ENCODE data around the gene PPP1R14B.

The PPP1R14B gene

DNA sequence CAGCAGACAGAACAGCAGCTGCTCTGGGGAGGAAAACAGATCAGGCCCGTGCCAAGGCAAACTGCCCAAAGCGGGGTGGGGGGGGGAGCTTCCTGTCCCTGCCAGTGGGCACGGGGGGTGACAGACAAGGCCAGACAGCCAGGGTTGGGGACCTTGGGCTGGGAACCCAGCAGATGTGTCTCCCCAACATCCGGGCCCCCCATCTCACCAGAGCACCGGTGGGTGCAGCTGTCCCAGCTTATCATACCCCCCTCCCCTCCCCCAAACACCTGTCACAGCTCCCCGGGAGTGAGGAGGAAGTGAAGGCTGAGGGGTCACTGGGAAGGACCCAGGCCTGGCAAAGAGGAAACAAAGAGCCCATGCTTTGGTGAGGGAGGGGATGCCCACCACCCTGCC lies 1.3 kb downstream of the PPP1R14B start:
- FAIRE-seq, result no peak

DNA sequence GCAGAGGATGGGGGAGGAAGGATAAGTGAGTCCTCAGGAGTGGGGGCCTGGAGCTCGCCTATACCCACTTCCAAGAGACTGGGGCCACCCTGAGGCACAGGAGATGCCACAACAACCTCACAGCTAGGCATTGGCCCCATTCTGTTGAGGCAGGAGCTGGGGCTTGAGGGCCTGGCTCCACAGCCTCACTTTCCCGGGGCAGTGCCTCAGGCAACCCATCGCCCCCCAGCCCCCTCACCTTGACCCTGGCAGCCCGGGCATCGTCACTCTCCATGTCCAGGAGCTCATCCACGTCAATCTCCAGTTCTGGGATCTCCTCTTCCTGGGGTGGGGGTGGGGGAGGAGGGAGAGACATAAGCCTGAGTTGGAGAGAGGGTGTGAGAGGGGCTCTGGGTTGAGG lies 1.8 kb downstream of the PPP1R14B start:
- no peak for FAIRE-seq

DNA sequence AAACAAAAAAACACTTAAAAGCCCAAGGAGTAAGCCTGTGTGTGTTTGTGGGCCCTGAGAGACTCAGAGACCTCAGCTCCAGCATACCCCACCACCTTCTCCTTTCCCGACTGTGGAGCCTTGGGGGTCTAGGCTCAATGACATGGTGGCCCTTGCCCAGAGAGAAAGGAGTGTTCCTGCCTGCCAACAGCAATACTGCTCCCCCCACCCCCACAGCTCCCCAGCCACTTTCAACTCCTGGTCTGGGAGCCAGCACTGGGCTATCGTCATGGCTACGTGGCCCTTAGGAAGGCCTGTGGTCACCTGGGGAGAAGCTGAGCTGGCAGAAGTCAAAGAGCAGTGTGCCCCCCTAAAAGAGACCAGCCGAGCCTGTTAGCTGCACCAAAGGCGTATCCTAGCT lies 2.6 kb downstream of the PPP1R14B start:
- no peak for FAIRE-seq

DNA sequence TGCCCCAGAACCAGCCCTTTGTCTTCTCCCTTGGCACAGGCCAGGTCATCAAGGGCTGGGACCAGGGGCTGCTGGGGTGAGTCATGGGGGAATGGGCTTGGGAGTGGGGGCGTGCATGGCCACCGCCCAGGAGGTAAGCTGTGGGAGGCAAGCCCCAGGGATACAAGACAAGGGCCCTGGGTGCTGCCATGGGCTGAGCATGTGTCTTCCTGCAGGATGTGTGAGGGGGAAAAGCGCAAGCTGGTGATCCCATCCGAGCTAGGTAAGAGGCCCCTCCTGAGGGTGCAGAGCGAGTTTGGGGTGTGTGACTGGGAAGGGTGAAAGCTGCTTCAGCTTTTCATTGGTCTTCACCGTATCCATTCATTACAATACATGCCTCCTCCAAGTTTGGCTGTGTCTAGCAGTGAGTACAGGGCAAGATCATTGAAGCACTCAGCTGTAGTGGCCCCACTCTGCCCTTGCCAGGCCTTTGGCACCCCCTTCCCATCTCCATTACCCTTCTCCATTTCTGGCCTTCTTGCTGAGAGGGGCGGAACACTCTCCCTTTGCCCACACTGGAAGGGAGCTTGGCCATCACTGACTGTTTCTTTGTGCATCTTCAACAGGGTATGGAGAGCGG lies 3.4 kb downstream of the PPP1R14B start:
- no peak for FAIRE-seq

DNA sequence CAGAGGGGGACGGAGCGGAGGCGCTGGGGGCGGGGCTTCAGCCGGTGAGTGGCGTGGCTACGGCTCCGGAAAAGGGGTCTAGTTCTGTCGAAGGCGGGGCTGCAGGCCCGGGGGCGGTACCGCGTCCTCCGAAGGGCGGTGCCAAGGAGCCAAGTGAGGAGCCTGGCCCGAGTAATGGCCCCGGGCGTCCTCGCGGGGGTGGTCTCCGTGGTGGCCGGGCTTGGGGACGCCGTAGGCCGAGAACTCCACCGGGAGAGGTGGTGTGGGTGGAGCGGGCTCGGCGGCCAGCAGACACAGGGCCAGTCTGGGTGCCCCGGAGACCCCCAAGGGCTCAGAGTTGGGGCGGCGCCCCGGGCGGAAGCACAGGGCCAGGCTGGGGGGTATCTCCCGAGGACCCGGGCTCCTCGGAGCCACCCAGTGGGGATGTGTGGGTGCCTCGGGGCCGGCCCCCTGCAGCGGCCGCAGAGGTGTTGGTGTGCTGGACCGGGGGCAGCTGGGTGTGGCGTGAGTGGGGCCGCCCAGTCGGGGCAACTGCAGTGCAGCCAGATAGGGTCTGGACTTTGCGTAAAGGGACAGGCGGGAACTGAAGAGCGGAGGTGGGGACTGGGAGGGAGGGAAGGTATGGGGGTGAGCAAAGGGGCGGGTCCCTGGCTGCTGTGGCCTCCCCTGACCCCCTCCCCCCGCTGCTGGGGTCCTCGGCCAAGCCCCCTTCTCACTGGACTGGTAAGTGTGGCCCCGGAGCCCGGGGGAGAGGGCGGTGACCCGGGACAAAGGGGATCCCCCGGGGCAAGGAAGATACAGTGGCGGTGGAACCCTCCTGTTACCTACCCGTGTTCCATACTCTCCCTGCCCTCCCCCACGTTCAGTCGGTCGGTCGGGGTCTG lies 5.0 kb downstream of the PPP1R14B start:
- FAIRE-seq, result no peak

DNA sequence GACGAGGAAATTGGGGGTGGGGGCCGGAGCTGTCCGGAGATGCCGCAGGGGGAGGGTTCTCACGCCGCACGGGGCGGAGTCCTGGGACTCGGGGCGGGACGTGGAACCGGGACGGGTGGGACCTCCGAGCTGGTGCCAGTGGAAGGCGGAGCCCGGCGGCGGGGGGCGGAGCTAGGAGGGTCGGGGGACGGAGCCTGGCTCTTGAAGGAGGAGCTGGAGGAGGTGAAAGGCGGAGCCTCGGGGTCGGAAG lies 5.6 kb downstream of the PPP1R14B start:
- no peak for FAIRE-seq

DNA sequence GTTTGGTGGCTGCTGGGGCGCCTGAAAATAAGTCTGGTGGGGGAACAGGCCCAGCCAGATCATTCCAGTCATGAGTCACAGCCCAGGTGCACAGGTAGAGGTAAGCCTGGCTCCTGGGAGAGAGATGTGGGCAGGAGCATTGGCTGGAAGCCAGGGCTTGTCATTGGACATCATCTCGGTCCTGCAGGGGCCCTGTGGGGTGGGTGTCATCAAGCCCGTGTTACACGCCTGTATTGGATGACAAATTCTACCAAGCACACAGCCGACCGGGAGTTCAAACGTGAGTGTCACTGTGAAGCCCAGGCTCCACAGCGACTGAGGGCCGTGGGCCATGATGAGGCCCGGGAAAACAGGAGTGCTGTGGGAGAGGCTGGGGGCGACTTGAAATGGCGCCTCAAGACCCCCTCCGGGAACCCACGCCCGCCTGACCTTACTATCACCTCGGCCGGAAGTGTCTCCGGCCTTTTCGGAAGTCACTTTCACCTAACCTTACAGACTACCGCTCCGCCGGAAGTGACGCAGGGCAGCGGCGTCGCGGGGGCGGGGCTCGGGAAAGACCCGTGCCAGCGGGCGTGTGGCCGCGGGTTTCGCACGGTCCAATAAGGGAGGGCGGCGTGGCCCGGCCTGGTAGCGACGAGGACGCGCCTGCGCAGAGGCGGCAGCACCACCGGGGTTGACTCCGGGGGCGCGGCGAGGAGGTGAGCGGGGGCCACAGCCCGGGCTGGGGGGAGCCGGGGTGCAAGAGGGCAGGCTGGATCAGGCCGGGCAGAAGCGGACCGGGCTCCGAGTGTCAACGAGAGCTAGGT lies 6.1 kb downstream of the PPP1R14B start, which contains the start of gene FKBP2:
Gene FKBP2 (plus strand): TSS at position 661 of the 806 bp plus-strand sequence. CDS start 1,293 bp downstream, outside the sequence.
- no peak for FAIRE-seq

DNA sequence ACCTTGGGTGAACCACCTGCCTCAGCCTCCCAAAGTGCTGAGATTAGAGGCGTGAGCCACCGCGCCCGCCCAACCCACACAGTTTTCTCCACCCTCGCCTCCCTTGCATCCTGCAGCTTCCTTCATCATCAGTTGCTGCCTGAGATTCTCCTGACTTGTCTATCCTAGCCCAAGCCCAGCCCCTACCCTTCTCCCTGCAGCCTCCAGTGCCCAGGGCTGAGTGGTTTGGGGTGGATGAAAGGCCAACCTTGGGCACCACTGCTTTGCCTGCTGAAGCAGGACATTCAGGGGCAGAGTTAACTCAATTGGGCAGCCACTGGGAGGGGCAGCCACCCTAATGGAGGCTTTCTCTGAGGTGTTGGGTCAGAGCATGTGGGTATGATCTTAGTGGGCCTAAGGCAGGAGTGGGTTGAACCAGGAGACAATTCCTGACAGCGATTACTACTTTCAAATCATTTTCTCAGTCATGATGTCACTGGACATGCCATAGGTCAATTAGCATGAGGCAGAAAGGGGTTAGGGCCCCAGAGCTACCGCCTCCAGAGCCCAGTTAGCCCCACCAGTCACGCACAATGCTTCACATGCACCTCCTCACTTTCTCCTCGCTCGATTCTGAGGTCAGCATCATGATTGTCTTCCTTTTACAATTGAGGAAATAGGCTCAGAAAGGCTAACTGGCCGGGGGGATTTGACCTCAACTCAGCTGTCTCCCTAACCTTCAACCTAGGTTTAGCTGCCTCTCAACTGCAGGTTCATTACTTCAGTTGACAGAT lies 6.9 kb downstream of the PPP1R14B start:
- FAIRE-seq, result no peak

DNA sequence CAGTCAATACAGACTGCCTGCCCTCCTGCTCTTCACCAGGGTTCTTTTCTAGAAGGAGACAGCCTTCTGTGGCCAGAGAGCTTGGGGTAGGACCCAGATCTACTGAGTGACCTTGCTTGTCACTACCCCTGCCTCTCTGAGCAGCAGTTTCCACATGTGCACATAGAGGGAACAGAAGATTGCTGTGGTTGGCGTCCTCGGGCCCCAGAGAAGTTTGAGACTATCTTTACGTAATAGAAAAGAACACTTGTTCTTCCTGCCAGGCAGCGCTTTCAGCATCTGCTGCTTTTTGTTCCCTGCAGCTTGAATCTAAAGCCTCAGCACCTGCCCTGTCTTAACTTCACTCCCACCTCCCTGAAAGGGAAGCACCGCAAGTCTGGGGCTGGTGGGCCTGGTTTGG lies 7.7 kb downstream of the PPP1R14B start:
- no peak for FAIRE-seq

DNA sequence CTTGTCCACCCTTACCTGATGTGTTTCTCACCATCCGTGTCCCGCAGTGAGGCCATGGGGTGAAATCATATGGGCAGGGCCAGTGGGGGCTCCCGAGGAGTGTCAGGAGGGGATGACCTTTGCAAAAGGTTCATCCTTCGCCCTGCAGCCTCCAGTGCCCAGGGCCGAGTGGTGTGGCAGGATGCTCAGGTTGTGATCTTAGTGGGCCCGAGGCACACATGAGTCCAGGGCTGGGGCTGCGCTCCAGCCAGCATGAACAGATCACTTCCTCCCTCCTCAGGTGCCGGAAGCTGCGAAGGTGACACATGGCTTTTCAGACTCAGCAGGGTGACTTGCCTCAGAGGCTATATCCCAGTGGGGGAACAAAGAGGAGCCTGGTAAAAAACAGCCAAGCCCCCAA lies 8.7 kb downstream of the PPP1R14B start:
- no peak for FAIRE-seq

DNA sequence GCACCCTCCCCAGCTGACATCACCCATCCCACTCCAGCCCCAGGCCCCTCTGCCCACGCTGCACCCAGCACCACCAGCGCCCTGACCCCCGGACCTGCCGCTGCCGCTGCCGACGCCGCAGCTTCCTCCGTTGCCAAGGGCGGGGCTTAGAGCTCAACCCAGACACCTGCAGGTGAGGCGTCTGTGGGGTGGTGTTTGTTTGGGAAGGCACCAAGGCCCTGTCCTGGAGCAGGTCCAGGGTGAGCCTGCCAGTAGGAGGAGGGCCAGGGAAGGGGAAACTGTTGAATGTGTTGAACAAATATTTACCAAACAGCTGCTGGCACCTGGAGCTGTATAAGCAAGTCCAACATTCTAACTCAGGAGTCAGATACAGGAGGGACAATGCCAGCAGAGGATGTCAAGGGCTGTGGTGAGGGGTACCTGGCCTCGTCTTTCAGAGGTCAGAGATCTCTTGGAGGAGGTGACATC lies 9.2 kb downstream of the PPP1R14B start:
- FAIRE-seq, result peak; percentile 30

DNA sequence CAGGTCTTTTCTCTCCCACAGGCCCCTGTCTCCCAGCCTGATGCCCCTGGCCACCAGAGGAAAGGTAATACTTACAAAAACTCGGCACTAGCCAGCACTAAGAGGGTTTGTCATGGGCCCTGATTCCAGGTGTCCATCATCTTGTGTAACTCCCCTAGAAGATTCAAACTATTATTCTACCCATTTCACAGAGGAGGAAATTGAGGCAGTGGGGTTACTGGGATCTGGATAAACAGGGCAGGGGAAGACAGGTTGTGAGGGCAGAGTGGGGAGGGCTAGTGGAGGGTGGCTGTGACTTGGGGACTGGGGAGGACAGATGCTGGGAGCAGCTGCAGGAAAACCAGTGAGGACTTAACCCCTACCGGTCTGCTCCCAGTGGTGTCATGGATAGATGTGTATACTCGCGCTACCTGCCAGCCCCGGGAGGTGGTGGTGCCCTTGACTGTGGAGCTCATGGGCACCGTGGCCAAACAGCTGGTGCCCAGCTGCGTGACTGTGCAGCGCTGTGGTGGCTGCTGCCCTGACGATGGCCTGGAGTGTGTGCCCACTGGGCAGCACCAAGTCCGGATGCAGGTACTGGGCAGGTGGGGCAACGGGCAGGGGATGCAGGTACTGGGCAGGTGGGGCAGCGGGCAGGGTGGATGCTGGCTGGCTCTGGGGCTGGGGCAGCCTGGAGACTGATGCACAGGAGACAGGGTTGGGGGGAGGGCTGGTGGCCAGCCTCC lies 11.1 kb downstream of the PPP1R14B start:
- FAIRE-seq, result no peak

DNA sequence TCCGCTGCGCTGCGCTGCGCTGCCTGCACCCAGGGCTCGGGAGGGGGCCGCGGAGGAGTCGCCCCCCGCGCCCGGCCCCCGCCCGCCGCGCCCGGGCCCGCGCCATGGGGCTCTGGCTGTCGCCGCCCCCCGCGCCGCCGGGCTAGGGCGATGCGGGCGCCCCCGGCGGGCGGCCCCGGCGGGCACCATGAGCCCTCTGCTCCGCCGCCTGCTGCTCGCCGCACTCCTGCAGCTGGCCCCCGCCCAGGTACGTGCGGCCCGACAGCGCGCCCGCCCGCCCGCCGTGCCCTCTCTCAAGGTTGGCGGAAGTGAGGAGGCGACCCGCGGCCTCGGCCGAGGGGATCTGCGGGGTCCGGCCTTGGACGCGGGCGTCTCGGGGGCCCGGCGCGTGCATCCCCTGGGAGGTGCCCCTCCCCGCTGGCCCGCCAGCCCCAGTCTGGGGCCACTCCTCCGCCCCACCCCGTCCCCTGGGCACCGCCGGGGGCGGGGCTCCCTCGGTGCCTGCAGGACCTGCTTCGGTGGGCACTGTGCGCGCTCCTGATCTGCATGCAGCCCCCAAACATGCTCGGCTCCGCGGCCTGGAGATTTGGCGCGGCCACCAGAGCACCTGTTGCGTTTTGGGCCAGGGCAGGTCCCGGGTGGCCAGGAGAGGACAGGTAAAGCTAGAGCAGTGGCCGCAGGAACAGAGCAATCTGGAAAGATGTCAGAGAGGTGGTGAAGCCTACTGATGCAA lies 11.9 kb downstream of the PPP1R14B start:
- FAIRE-seq, result no peak

DNA sequence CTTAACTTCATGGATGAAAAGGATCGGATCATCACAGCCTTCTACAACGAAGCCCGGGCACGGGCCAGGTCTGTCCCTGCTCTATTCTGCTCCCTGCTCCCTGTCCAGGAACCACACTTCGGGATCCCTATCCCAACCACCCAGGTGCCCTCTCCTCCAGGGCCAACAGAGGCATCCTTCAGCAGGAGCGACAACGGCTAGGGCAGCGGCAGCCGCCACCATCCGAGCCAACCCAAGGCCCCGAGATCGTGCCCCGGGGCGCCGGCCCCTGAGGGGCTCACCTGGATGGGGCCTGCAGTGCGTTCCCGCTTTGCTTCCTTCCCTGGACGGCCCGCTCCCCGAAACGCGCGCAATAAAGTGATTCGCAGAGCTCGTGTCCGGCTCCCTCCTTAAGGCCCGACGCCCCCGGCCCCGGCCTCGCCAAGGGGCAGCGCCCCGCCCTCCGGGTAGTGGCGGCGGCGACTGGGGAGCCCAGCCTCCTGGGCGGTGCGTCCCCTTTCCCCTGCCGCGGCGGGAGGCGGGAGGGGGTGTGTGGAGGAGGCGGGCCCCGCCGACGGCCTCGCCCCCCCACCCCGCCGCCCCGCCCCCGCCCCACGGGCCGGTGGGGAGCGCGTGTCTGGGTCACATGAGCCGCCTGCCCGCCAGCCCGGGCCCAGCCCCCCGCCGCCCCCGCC lies 12.7 kb downstream of the PPP1R14B start, which contains the start of gene VEGFB:
Gene VEGFB (plus strand): TSS at position 672 of the 674 bp plus-strand sequence. CDS start 250 bp downstream, outside the sequence.
- no peak for FAIRE-seq

DNA sequence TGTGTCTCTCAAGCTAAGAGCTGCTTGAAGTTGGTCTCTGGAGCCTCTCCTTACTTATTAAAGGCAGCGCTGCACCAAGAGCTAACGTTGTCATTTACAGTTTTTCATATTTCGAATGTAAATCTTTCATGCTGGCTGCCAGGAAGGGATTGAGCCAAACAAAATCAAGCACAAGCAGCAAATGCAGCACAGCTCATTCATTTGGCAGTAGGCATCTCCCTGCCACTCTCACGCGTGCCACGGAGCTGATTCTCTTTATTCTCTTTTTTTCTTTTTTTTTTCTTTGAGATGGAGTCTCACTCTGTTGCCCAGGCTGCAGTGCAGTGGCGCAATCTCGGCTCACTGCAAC lies 13.8 kb downstream of the PPP1R14B start:
- no peak for FAIRE-seq

DNA sequence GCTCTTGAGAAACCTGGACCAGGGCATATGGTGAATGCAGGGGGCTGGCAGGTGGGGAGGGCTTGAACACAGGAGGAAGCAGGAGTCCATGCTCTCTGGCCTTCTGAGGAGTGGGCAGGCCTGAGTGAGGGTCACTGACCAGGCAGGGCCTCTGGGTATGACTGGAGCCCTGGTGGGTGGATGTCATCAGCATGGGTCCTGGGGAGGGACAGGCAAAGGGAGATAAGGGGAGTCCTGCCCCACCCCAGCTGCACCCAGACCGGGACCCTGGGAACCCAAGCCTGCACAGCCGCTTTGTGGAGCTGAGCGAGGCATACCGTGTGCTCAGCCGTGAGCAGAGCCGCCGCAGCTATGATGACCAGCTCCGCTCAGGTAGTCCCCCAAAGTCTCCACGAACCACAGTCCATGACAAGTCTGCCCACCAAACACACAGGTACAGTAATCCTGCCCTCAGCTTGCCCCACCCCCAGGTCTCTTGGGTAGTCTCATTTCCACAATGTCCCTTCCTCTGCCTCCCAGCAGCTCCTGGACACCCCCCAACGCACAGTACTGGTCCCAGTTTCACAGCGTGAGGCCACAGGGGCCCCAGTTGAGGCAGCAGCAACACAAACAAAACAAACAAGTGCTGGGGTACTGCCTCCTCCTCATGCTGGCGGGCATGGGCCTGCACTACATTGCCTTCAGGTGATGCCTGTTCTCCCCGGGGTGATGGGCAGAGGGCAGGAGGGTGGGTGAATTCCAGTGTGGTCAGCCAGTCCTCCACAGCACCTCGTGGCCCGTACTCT lies 14.4 kb downstream of the PPP1R14B start:
- no peak for FAIRE-seq

DNA sequence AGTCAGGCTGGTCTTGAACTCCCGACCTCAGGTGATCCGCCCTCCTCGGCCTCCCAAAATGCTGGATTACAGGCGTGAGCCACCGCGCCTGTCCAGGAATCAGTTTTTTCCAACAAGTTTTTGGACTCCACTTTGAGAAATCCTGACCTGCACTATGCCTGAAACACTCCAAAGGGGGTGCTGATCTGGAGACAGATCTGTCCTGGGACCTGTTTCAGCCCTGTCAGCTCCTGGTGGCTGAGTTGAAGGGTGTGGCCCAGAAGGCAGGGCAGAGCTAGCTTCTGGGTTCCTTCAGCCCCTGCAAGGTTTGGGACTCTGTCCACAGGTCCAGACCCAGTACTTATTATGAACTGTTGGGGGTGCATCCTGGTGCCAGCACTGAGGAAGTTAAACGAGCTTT lies 15.2 kb downstream of the PPP1R14B start:
- FAIRE-seq, result no peak

DNA sequence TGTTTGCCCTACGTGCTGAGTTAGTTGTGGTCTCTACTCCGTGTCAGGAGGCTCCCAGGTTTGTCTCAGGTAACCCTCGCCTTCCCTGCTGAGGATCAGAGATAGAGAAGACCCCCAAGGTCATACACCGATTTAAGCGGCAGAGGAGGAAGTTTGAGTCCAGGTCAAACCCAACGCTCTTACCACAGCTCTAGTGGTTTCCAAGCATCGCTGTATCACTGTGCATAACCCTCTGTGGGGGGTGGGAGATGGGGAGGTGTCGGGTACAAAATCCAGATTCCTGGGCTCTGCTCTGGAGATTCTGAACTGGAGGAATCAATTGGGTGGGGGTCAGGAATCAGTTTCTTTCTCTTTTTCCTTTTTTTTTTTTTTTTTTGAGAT lies 15.8 kb downstream of the PPP1R14B start:
- FAIRE-seq, result no peak

DNA sequence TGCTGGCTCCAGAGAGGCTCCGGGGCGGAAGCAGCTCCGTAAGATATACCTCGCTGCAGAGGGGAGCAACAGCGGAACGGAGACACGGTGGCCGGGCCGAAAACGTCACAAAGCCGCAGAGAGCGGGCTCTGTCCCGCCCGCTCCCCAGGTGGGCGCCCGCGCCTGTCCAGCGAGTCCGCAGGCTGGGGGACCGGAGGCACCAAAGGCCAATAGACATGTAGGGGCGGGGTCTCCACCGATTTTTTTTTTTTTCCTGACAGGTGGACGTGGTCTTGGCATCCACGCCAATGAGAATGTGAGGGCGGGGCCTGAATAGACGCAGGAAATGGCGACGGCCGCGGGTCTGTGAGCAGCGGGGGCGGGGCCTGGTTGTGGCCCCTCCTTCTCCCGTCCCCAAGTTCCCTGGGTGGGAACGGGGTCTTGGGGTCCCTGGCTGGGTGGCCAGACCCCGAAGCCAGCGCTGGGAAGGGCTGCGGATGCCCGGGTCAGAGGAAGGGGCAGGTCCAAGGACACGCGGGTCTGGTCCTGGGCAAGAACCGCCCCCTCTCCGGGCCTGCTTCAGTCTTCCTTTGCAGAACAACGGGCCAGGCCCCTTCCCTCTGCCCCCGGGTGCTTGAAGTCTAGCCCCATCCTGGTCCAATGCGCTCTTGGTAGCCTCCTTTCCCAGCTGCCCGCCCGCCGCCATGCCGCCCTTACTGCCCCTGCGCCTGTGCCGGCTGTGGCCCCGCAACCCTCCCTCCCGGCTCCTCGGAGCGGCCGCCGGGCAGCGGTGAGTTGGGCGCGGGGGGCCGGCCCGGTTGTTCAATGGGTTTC lies 16.4 kb downstream of the PPP1R14B start, which contains the start of gene DNAJC4:
Gene DNAJC4 (plus strand): TSS at position 378 of the 814 bp plus-strand sequence. CDS start 307 bp downstream, at position 685.
- FAIRE-seq, result no peak

Measured in islet of Langerhans (tissue), 1 donor.